Neural cell (in vitro differentiated cells): ENCODE results near the gene ERLIN1. TPM values are rescaled to one million over a fixed set of nuclear protein-coding genes. Genes with fewer than 3 reads are reported as not detected.

Experiments used
- H2AFZ ChIP-seq: fragments of 200-600, 300-800 bp; sonication (generic), shearing (Covaris generic); 2 replicates; pipeline ENCODE4 v1.6.0; 2014; ENCODE audit warnings: low read depth, mild to moderate bottlenecking, antibody characterized with exemption, low read length, moderate library complexity
- H3F3A ChIP-seq: fragments of 200-600 bp; shearing (Covaris generic); 2 replicates; pipeline ENCODE4 v1.6.1; 2016; ENCODE audit warnings: mild to moderate bottlenecking, moderate library complexity, mixed read lengths, antibody characterized with exemption, low read length; ENCODE audit not compliant: insufficient read depth, poor library complexity, severe bottlenecking
- H3K27ac ChIP-seq: fragments of 200-600, 300-800 bp; sonication (generic), shearing (Covaris generic); 2 replicates; pipeline ENCODE4 v1.5.1; 2014; ENCODE audit warnings: mild to moderate bottlenecking, low read length, moderate library complexity
- H3K27me3 ChIP-seq: fragments of 300-800, 200-600 bp; sonication (generic), shearing (Covaris generic); 2 replicates; pipeline ENCODE4 v1.6.0; 2014; ENCODE audit warnings: mild to moderate bottlenecking, low read depth, low read length, moderate library complexity; ENCODE audit not compliant: insufficient read depth
- H3K36me3 ChIP-seq: fragments of 300-800, 200-600 bp; sonication (generic), shearing (Covaris generic); 2 replicates; pipeline ENCODE4 v1.5.1; 2014; ENCODE audit warnings: mild to moderate bottlenecking, antibody characterized with exemption, low read length, moderate library complexity; ENCODE audit not compliant: insufficient read depth
- H3K4me2 ChIP-seq: fragments of 300-800, 200-600 bp; sonication (generic), shearing (Covaris generic); 2 replicates; pipeline ENCODE4 v1.6.0; 2014; ENCODE audit warnings: mild to moderate bottlenecking, low read length
- H3K4me3 ChIP-seq: fragments of 300-800, 200-600 bp; sonication (generic), shearing (Covaris generic); 2 replicates; pipeline ENCODE4 v1.5.1; 2014; ENCODE audit warnings: mild to moderate bottlenecking, low read length, moderate library complexity
- H3K79me2 ChIP-seq: fragments of 200-600 bp; shearing (Covaris generic); replicated peaks from 2 replicates; pipeline ENCODE4 v1.6.0; 2014; ENCODE audit warnings: mild to moderate bottlenecking, low read length, moderate library complexity; ENCODE audit not compliant: insufficient read depth
- H3K9ac ChIP-seq: fragments of 300-800, 200-600 bp; sonication (generic), shearing (Covaris generic); 2 replicates; pipeline ENCODE4 v1.6.1; 2016; ENCODE audit warnings: mild to moderate bottlenecking, low read length, mixed read lengths
- H3K9me2 ChIP-seq: fragments of 200-600 bp; shearing (Covaris generic); 2 replicates; pipeline ENCODE4 v1.6.1; 2016; ENCODE audit warnings: mild to moderate bottlenecking, low read length, mixed read lengths; ENCODE audit not compliant: insufficient read depth
- H3K9me3 ChIP-seq: fragments of 200-600, 300-800 bp; sonication (generic), shearing (Covaris generic); 2 replicates; pipeline ENCODE4 v1.6.1; 2016; ENCODE audit warnings: mild to moderate bottlenecking, mixed run types, low read length, moderate library complexity, mixed read lengths
- H4K20me1 ChIP-seq: fragments of 200-600 bp; shearing (Covaris generic); 2 replicates; pipeline ENCODE4 v1.6.1; 2016; ENCODE audit warnings: mild to moderate bottlenecking, mixed run types; ENCODE audit not compliant: insufficient read depth
- CTCF ChIP-seq: fragments of 450-650 bp; IDR thresholded peaks from 2 replicates; pipeline ENCODE4 v1.5.1; 2014; ENCODE audit warnings: antibody characterized with exemption, mild to moderate bottlenecking, moderate library complexity; ENCODE audit not compliant: poor library complexity, severe bottlenecking
- EP300 ChIP-seq: fragments of 450-650 bp; conservative IDR thresholded peaks from 2 replicates; pipeline ENCODE4 v1.6.1; 2014; ENCODE audit warnings: antibody characterized with exemption, mild to moderate bottlenecking, moderate library complexity; ENCODE audit not compliant: poor library complexity, severe bottlenecking
- EZH2 ChIP-seq: fragments of 200-600, 300-800 bp; shearing (Covaris generic), sonication (generic); IDR thresholded peaks from 2 replicates; pipeline ENCODE4 v1.6.1; 2014; ENCODE audit warnings: antibody characterized with exemption, low read length, borderline replicate concordance, mild to moderate bottlenecking; ENCODE audit not compliant: insufficient read depth, poor library complexity, severe bottlenecking
- MXI1 ChIP-seq: fragments of 450-650 bp; conservative IDR thresholded peaks from 2 replicates; pipeline ENCODE4 v1.6.1; 2014; ENCODE audit warnings: antibody characterized with exemption, mild to moderate bottlenecking; ENCODE audit not compliant: poor library complexity, severe bottlenecking
- POLR2AphosphoS5 ChIP-seq: IDR thresholded peaks from 2 replicates; pipeline ENCODE4 v1.6.1; 2012
- RAD21 ChIP-seq: fragments of 450-650 bp; conservative IDR thresholded peaks from 2 replicates; pipeline ENCODE4 v1.6.1; 2014; ENCODE audit warnings: antibody characterized with exemption, mild to moderate bottlenecking, moderate library complexity
- SMC3 ChIP-seq: fragments of 450-650 bp; conservative IDR thresholded peaks from 2 replicates; pipeline ENCODE4 v1.6.1; 2014; ENCODE audit warnings: antibody characterized with exemption, mild to moderate bottlenecking, moderate library complexity; ENCODE audit not compliant: poor library complexity
- TAF1 ChIP-seq: IDR thresholded peaks from 2 replicates; pipeline ENCODE4 v1.6.1; 2012; ENCODE audit warnings: low read depth
- polyA plus RNA-seq: library from polyadenylated mRNA; depleted of rRNA; stranded (reverse); fragments of >200 nt; gene quantifications from 2 replicates; pipeline ENCODE4 v1.2.3, GENCODE V29; 2014
- TF ChIP-seq, protein P1 (sequence below): IDR thresholded peaks from 2 replicates; pipeline ENCODE4 v1.6.1; 2012; ENCODE audit warnings: borderline replicate concordance

The ERLIN1 gene
- polyA plus RNA-seq, 1 donor from 2014 or later, result 6.5 TPM

GRCh38 chr10:100101192-100102076, 84.4 kb downstream of the ERLIN1 start:
- Histone ChIP-seq H3K4me2 (no peak overlapping the region), H3K79me2 (no peaks in the 10 kb centered on the region), H4K20me1 (no peaks in the 10 kb centered on the region), H3K27me3 (no peaks in the 10 kb centered on the region), H2AFZ (no peak overlapping the region), H3K27ac (no peak overlapping the region), H3K9ac (no peak overlapping the region), H3K9me2 (no peaks in the 10 kb centered on the region), H3F3A (no peaks in the 10 kb centered on the region), H3K4me3 (no peak overlapping the region), H3K36me3 (no peaks in the 10 kb centered on the region), H3K9me3 (no peaks in the 10 kb centered on the region)
- TF ChIP-seq TAF1, result no peak
- TF ChIP-seq POLR2AphosphoS5, result no peak
- TF ChIP-seq, protein P1, sequence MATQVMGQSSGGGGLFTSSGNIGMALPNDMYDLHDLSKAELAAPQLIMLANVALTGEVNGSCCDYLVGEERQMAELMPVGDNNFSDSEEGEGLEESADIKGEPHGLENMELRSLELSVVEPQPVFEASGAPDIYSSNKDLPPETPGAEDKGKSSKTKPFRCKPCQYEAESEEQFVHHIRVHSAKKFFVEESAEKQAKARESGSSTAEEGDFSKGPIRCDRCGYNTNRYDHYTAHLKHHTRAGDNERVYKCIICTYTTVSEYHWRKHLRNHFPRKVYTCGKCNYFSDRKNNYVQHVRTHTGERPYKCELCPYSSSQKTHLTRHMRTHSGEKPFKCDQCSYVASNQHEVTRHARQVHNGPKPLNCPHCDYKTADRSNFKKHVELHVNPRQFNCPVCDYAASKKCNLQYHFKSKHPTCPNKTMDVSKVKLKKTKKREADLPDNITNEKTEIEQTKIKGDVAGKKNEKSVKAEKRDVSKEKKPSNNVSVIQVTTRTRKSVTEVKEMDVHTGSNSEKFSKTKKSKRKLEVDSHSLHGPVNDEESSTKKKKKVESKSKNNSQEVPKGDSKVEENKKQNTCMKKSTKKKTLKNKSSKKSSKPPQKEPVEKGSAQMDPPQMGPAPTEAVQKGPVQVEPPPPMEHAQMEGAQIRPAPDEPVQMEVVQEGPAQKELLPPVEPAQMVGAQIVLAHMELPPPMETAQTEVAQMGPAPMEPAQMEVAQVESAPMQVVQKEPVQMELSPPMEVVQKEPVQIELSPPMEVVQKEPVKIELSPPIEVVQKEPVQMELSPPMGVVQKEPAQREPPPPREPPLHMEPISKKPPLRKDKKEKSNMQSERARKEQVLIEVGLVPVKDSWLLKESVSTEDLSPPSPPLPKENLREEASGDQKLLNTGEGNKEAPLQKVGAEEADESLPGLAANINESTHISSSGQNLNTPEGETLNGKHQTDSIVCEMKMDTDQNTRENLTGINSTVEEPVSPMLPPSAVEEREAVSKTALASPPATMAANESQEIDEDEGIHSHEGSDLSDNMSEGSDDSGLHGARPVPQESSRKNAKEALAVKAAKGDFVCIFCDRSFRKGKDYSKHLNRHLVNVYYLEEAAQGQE, result no peak
- no peak for TF ChIP-seq RAD21
- no peak for TF ChIP-seq EP300
- no peak for TF ChIP-seq MXI1
- TF ChIP-seq CTCF, result no peak
- TF ChIP-seq EZH2, result no peak
- no peak for TF ChIP-seq SMC3

GRCh38 chr10:100100651-100101184, 85.1 kb downstream of the ERLIN1 start:
- Histone ChIP-seq H3K4me2 (no peak overlapping the region), H3K27me3 (no peaks in the 10 kb centered on the region), H4K20me1 (no peaks in the 10 kb centered on the region), H3K9me3 (no peaks in the 10 kb centered on the region), H3K36me3 (no peaks in the 10 kb centered on the region), H3K9ac (no peak overlapping the region), H2AFZ (no peak overlapping the region), H3K4me3 (no peak overlapping the region), H3K9me2 (no peaks in the 10 kb centered on the region), H3K79me2 (no peaks in the 10 kb centered on the region), H3F3A (no peaks in the 10 kb centered on the region), H3K27ac (no peak overlapping the region)
- TF ChIP-seq MXI1, result no peak
- TF ChIP-seq SMC3, result no peak

Other genes starting within 250 kb of the ERLIN1 start
- 2.3 and 3.1 TPM in 2 replicates for gene DNMBP, start 176.1 kb downstream of the ERLIN1 start, polyA plus RNA-seq
- not detected in 2 replicates for gene CPN1, start 104.2 kb downstream of the ERLIN1 start, polyA plus RNA-seq
- gene CHUK, start 43.6 kb upstream of the ERLIN1 start, polyA plus RNA-seq, result 62.2 and 71.6 TPM in 2 replicates
- gene CWF19L1, start 81.6 kb upstream of the ERLIN1 start, polyA plus RNA-seq, result 36.6 and 36.9 TPM in 2 replicates
- 262 and 299 TPM in 2 replicates for gene BLOC1S2, start 100.7 kb upstream of the ERLIN1 start, polyA plus RNA-seq
- gene PKD2L1, start 144.2 kb upstream of the ERLIN1 start, polyA plus RNA-seq, result not detected in 2 replicates
- gene SCD, start 161.2 kb upstream of the ERLIN1 start, polyA plus RNA-seq, result 82.9 and 85.0 TPM in 2 replicates